ENCODE measurements around the gene SLC35F1. TPM values are rescaled to one million over a fixed set of nuclear protein-coding genes. Genes with fewer than 3 reads are reported as not detected.

Gene SLC35F1
- total and polyA plus RNA-seq, 9 of the 15 experiments (the other 6 are each of a cell fraction or from before 2014, with no cell fraction given), result 0.03 to 0.06 TPM; not detected in 7

DNA sequence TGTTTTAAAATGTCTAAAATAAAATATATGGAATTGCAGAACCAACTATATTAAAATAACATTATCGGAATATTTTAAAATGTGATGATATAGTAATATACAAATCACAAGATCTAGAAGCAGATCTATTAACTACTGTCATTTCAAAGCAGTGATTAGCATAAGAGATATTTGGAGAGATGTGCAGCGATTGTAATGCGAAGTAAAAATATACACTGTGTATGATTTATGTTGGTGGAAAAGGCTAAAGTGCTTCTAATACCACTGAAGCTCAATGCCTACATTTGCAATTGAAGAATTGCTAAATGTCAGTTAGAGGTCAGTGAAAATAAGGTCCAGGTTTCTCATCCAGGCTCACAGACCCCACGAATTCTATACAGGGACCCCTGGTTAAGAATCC, 392.4 kb downstream of the SLC35F1 start (continued):
- TF ChIP-seq STAT5B (CRISPR knock-in tag; IDR thresholded peaks at IDR 0.05) (no peak), ZNF707 (CRISPR knock-in tag; conservative IDR thresholded peaks at IDR 0.05) (no peak), ZNF274 (IDR thresholded peaks at IDR 0.05; ENCODE audit: borderline replicate concordance, low read depth, low read length) (no peak)
- TF ChIP-seq, protein P1, sequence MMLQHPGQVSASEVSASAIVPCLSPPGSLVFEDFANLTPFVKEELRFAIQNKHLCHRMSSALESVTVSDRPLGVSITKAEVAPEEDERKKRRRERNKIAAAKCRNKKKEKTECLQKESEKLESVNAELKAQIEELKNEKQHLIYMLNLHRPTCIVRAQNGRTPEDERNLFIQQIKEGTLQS (IDR thresholded peaks at IDR 0.05), result no peak
- TF ChIP-seq, protein P1 (CRISPR knock-in tag; conservative IDR thresholded peaks at IDR 0.05), result no peak

DNA sequence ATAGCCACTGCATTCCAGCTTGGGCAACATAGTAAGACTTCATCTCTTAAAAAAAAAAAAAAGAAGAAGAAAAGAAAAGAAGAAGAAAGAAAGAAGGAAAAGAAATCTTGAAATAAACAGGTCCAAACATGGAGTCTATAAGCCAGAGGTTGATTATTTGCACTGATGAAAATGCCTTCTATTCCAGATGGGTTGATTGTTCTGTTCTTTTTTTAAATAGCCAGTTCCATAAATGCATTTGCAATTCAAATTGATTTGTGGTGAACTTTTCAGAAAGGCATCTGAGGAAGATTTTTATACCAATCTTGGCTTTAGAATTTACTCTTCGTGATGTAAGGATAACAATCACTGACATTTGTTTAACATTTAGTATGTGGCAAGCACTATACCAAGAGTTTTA, 397.3 kb downstream of the SLC35F1 start:
- Histone ChIP-seq H3K4me1 (replicated peaks in 1 of 2; ENCODE audit: control insufficient read depth in 2 of 2, insufficient read depth in 2 of 2, low read length in 2 of 2) (no peaks in the 10 kb centered on the region), H4K20me1 (replicated peaks; ENCODE audit: control insufficient read depth, insufficient read depth, low read length) (no peaks in the 10 kb centered on the region), H2AFZ (ENCODE audit: low read depth, low read length) (no peak overlapping the region), H3K9me1 (ENCODE audit: control insufficient read depth, insufficient read depth, low read length) (no peaks in the 10 kb centered on the region), H3K9me3 (replicated peaks; ENCODE audit: control insufficient read depth, insufficient read depth, low read depth, low read length) (no peaks in the 10 kb centered on the region), H3K9ac (ENCODE audit: insufficient read depth in 1 of 2, low read depth in 2 of 2, low read length in 2 of 2) (no peak overlapping the region), H3K27me3 (ENCODE audit: control insufficient read depth in 2 of 2, insufficient read depth in 2 of 2, low read length in 2 of 2) (peaks cover 2 to 3% of the 10 kb centered on the region in 2 experiments; a peak in 1 of 5 replicates), H3K36me3 (ENCODE audit: control insufficient read depth, insufficient read depth, low read length) (no peaks in the 10 kb centered on the region), H3K4me3 (no peak overlapping the region), H3K4me2 (ENCODE audit: insufficient read depth, low read length) (no peak overlapping the region), H3K27ac (ENCODE audit: extremely low read depth, low read depth, low read length) (no peak overlapping the region), H3K79me2 (ENCODE audit: control insufficient read depth, insufficient read depth, low read length) (no peaks in the 10 kb centered on the region)
- intact Hi-C loops (cut with micrococcal nuclease) (no loop called here), in situ Hi-C loops (cut with MboI) (no loop called here)
- BruUV-seq (replicated peaks), result no TSS peak
- ChIA-PET CTCF (ENCODE audit: low intra/inter-chr PET ratio) (no interaction called here), POLR2A (no interaction called here)
- no peak for DNase-seq (ENCODE audit: extremely low read depth in 1 of 4, low spot score in 3 of 4)
- no peak for ATAC-seq
- no peak for FAIRE-seq
- WGBS (ENCODE audit: insufficient coverage, low coverage, missing lambda C conversion rate), result 0% methylated on average over 1 of the region's 1 CpG
- TF ChIP-seq, protein P2, sequence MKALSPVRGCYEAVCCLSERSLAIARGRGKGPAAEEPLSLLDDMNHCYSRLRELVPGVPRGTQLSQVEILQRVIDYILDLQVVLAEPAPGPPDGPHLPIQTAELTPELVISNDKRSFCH (CRISPR knock-in tag; IDR thresholded peaks at IDR 0.05), result no peak
- TF ChIP-seq, protein P2 (tag; IDR thresholded peaks at IDR 0.05), result no peak
- TF ChIP-seq LARP7 (IDR thresholded peaks at IDR 0.05) (no peak), C11orf30 (IDR thresholded peaks at IDR 0.05; ENCODE audit: low read depth) (no peak), SOX6 (IDR thresholded peaks at IDR 0.05) (no peak), DPF2 (IDR thresholded peaks at IDR 0.05) (no peak), SREBF1 (IDR thresholded peaks at IDR 0.05; ENCODE audit: borderline replicate concordance, low read depth, low read length) (no peak), SRSF9 (IDR thresholded peaks at IDR 0.05; ENCODE audit: borderline replicate concordance, low read depth, low read length) (no peak), ZNF174 (CRISPR knock-in tag; IDR thresholded peaks at IDR 0.05) (no peak), CREBBP (IDR thresholded peaks at IDR 0.05; ENCODE audit: low read depth, low read length) (no peak), CREM (IDR thresholded peaks at IDR 0.05; ENCODE audit: low read depth) (no peak), CBX3 (IDR thresholded peaks at IDR 0.05; ENCODE audit: borderline replicate concordance in 1 of 2, low read length in 2 of 2) (no peak), JUNB (CRISPR knock-in tag; conservative IDR thresholded peaks at IDR 0.05) (no peak)
- TF ChIP-seq, protein P3, sequence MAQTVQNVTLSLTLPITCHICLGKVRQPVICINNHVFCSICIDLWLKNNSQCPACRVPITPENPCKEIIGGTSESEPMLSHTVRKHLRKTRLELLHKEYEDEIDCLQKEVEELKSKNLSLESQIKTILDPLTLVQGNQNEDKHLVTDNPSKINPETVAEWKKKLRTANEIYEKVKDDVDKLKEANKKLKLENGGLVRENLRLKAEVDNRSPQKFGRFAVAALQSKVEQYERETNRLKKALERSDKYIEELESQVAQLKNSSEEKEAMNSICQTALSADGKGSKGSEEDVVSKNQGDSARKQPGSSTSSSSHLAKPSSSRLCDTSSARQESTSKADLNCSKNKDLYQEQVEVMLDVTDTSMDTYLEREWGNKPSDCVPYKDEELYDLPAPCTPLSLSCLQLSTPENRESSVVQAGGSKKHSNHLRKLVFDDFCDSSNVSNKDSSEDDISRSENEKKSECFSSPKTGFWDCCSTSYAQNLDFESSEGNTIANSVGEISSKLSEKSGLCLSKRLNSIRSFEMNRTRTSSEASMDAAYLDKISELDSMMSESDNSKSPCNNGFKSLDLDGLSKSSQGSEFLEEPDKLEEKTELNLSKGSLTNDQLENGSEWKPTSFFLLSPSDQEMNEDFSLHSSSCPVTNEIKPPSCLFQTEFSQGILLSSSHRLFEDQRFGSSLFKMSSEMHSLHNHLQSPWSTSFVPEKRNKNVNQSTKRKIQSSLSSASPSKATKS (CRISPR knock-in tag; IDR thresholded peaks at IDR 0.05), result no peak
